GM12865 (cell line): ENCODE data around the gene IL17A.

Experiments used
- DNase-seq: peaks from one replicate; pipeline ENCODE4 v3.0.0; 2010; ENCODE audit warnings: low read depth
- H3K4me3 ChIP-seq: 2 replicates; pipeline ENCODE4 v1.5.1; 2011; ENCODE audit warnings: mild to moderate bottlenecking, low read depth, low read length, control low read depth
- CTCF ChIP-seq: IDR thresholded peaks from 2 replicates; pipeline ENCODE4 v1.5.1; 2011; ENCODE audit warnings: low read length, control low read depth, low read depth, inconsistent platforms; ENCODE audit not compliant: insufficient read depth; ENCODE audit errors: missing control alignments

The IL17A gene

DNA sequence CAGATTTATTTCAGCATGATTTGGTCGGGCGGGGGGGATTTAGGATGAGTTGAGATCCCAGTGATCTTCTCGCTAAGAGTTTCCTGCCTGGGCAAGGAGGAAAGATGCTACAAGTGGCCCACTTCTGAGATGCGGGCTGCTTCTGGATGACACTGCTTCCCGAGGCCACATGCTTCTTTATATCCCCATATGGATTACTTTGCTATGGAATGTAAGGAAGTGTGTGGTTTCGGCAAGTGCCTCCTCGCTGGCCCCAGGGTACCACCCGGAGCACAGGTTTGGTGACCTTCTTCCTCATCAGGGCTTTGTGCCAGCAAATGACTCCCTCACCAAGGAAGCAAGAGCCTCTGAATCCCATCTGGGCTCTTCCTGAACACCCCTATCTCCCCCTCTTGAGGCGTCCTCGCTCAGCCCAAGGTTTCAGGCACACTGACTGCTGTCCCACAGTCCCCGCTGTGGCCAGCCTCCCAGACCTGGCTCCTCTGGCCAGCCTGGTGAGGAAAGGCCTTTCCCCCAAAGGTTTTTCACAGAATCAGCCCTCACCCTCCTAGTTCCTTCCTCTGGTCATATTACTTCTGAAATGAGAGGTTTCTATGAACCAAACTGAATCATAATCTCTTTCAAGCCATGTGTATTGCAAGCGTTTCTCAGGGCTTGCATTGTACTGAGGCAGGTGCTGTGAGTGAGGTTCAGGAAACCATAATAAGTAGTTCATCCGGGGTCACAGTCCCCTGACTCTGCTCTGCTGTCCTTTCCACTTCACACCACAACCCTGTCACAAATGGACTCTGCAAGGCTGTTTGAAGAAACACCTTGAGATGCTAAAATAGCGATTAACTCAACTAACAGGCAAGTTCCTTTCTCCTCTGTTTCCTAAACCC lies 41.7 kb upstream of the IL17A start:
- H3K4me3 ChIP-seq, result no peak overlapping the region

GRCh38 chr6:52146851-52147445 lies 39.2 kb upstream of the IL17A start:
- no peak for DNase-seq
- no peak overlapping the region for H3K4me3 ChIP-seq
- TF ChIP-seq CTCF, result no peak

More for the DNA sequence above, 41.7 kb upstream of the IL17A start:
- peak; percentile 31 for DNase-seq
- no peak for TF ChIP-seq CTCF

- no peak for DNase-seq
- H3K4me3 ChIP-seq, result no peak overlapping the region
- no peak for TF ChIP-seq CTCF
Observed at GRCh38 chr6:52149076-52149475, 37.1 kb upstream of the IL17A start.

DNA sequence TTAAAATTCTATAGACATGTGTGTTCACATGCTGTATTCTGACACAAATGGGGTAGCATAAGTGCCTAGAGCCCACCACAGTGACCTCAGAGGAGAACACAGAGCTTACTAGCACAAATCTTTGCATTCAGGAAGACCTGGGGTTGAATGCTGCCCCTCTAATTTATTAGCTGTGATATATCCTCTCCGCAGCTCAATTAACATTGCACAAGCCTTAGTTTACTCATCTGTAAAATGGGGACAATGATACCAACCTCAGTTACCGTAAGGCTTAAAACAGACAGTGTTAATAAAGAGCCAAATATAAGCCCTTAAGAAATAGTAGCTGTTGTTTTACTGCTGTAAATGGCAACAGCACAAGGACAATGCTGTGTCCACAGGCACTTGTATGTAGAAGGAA lies 36.2 kb upstream of the IL17A start:
- no peak overlapping the region for H3K4me3 ChIP-seq
- DNase-seq, result no peak
- TF ChIP-seq CTCF, result no peak

- H3K4me3 ChIP-seq, result no peak overlapping the region
- TF ChIP-seq CTCF, result no peak
- no peak for DNase-seq
Observed at GRCh38 chr6:52152070-52152423, 34.1 kb upstream of the IL17A start.

- no peak for DNase-seq
- no peak for TF ChIP-seq CTCF
- no peak overlapping the region for H3K4me3 ChIP-seq
Observed at GRCh38 chr6:52152711-52153160, 33.4 kb upstream of the IL17A start.
